ENCODE results near the gene EDDM13. TPM values are rescaled to one million over a fixed set of nuclear protein-coding genes. Genes with fewer than 3 reads are reported as not detected.

EDDM13 gene
- total and polyA plus RNA-seq, 2 donors (not counting 3 experiments of a cell fraction or from before 2014, with no cell fraction given), result 0.51 TPM; not detected in 1

- dilution Hi-C loops (cut with MboI; ENCODE audit: extremely low pct_ligation_motif_present, low sequenced_read_pairs) (no loop called here), intact Hi-C loops (cut with micrococcal nuclease) (no loop called here)
- no peak for FAIRE-seq
- no peaks in the 10 kb centered on the region for H3K36me3 ChIP-seq (ENCODE audit: control insufficient read depth in 2 of 2, extremely low read depth in 1 of 2, insufficient read depth in 2 of 2, low read length in 2 of 2)
- ChIA-PET CTCF (interaction anchor here (1.1 to 1.7 kb wide), 2 partner anchors 20 to 43 kb away, joined by 5 read pairs; no protein-coding TSS in a partner anchor), POLR2A (no interaction called here)
- no peak for TF ChIP-seq MYC (IDR thresholded peaks at IDR 0.05; ENCODE audit: low read depth, low read length)
- no peak for TF ChIP-seq JUN (IDR thresholded peaks at IDR 0.05; ENCODE audit: borderline replicate concordance, insufficient read depth, insufficient read length, low read depth)
- no peak for TF ChIP-seq EZH2 (IDR thresholded peaks at IDR 0.05; ENCODE audit: borderline replicate concordance, low read depth, low read length, severe bottlenecking)
- no peak for TF ChIP-seq POLR2A (IDR thresholded peaks at IDR 0.05; ENCODE audit: low read depth, low read length)
- TF ChIP-seq GATA2 (IDR thresholded peaks at IDR 0.05; ENCODE audit: insufficient read depth, insufficient read length, low read depth, low read length), result no peak
- TF ChIP-seq FOS (IDR thresholded peaks at IDR 0.05; ENCODE audit: borderline replicate concordance, insufficient read depth, low read length), result no peak
- no peak for TF ChIP-seq MAX (IDR thresholded peaks at IDR 0.05; ENCODE audit: insufficient read depth, insufficient read length)
- TF ChIP-seq CTCF (IDR thresholded peaks at IDR 0.05; ENCODE audit: extremely low read depth in 1 of 2, insufficient read depth in 1 of 2, low read depth in 1 of 2, low read length in 2 of 2), result no peak
- TF ChIP-seq POLR2AphosphoS5 (IDR thresholded peaks at IDR 0.05; ENCODE audit: insufficient read depth, low read depth, low read length), result no peak
- no peak overlapping the region for H2AFZ ChIP-seq (ENCODE audit: low read depth, low read length)
- no peaks in the 10 kb centered on the region for H3K27me3 ChIP-seq (ENCODE audit: control insufficient read depth in 2 of 2, insufficient read depth in 2 of 2, low read length in 2 of 2)
- no peak overlapping the region for H3K27ac ChIP-seq (ENCODE audit: insufficient read depth, low read depth, low read length)
- H3K4me3 ChIP-seq (replicated peaks in 1 of 3; ENCODE audit: insufficient read depth in 1 of 3, low read depth in 1 of 3, low read length in 3 of 3), result no peak overlapping the region
- H4K20me1 ChIP-seq (replicated peaks; ENCODE audit: control insufficient read depth, extremely low read depth, insufficient read depth, low read length), result no peaks in the 10 kb centered on the region
- no TSS peak for BruUV-seq (replicated peaks)
- no peak for DNase-seq (ENCODE audit: low read depth, low spot score)
- no peaks in the 10 kb centered on the region for H3K79me2 ChIP-seq (ENCODE audit: control insufficient read depth, insufficient read depth, low read length)
- H3K9ac ChIP-seq (replicated peaks; ENCODE audit: extremely low read depth, insufficient read depth, low read length), result no peak overlapping the region
- H3K9me1 ChIP-seq (replicated peaks; ENCODE audit: control insufficient read depth, extremely low read depth, insufficient read depth, low read length), result no peaks in the 10 kb centered on the region
- H3K9me3 ChIP-seq (replicated peaks; ENCODE audit: control insufficient read depth, insufficient read depth, low read length), result no peaks in the 10 kb centered on the region
- H3K4me2 ChIP-seq (ENCODE audit: insufficient read depth, low read length), result no peak overlapping the region
- H3K4me1 ChIP-seq (ENCODE audit: control insufficient read depth, extremely low read depth, insufficient read depth, low read length), result no peaks in the 10 kb centered on the region
Measured at GRCh38 chr19:56290104-56290503, 17.6 kb downstream of the EDDM13 start.
